ENCODE data around the gene PRC1. TPM values are rescaled to one million over a fixed set of nuclear protein-coding genes. Genes with fewer than 3 reads are reported as not detected.
"Not testable (repeated sequence)": the region's sequence is repeated elsewhere in the genome, so short reads cannot be mapped to it uniquely, and the experiment has no call there.

The PRC1 gene
- total RNA-seq, 2 experiments from 2014 or later, result 90.4 to 93.0 TPM

DNA sequence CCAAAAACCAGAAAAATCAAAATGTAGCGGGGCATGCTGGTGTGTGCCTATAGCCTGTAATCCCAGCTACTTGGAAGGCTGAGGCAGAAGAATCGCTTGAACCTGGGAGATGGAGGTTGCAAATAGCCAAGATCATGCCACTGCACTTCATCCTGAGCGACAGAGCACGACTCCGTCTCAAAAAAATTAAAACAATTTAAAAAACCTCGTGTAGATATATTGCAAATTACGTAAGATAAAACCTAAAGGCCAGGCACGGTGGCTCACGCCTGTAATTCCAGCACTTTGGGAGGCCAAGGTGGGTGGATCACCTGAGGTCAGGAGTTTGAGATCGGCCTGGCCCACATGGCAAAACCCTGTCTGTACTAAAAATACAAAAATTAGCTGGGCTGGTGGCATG lies 67.6 kb downstream of the PRC1 start:
- POLR2A ChIA-PET, result interaction anchor here (1.3 kb wide), 1 partner anchor 24 kb away, joined by 3 read pairs; the partner anchor contains the start of gene MAN2A2
- CTCF ChIA-PET, result not testable (repeated sequence)

DNA sequence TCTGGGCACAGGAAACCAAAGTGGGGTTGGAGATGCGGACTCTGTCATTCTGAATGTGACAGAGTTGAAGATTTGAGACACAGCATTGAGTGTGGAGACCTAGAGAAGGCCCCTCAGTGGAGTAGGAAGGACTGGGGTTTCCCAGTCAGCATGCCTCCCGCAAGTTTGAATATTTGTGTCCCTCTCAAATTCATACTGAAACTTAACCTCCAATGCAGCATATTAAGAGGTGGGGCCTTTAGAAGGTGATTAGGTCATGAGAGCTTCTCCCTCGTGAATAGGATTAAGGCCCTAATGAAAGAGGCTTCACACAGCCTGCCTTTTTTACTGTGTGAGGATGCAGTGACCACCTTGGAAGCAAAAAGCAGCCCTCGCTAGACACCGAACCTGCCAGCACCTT lies 70.0 kb downstream of the PRC1 start:
- ChIA-PET POLR2A (interaction anchor here (0.7 kb wide), 1 partner anchor 44 kb away, joined by 4 read pairs; no protein-coding TSS in a partner anchor), CTCF (interaction anchor here (4.7 kb wide), 1 partner anchor 7 kb away, joined by 32 read pairs; the partner anchor contains the start of gene HDDC3)

DNA sequence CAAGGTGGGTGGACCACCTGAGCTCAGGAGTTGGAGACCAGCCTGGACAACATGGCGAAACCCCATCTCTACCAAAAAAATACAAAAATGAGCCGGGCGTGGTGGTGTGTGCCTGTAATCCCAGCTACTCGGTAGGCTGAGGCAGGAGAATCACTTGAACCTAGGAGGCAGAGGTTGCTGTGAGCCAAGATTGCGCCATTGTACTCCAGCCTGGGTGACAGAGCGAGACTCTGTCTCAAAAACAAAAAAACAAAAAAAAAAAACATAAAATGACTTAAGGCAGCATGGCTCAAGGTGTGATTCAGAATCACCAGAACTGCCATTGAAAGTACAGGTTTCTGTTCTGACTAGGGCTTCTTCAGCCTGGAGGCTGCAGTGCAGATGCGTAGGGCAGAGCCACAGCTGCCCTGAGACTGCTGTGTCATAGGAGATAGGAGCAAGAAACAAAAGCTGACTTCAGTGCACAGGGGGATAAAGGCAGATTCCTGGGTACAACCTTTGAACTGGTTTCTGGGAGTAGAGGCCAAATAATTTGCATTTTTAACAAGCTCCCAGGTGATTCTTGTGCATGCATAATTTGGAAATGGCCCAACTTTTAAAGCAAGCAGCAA lies 71.5 kb downstream of the PRC1 start:
- ChIA-PET CTCF (interaction anchor here (0.6 to 4.7 kb wide), 4 partner anchors 9 to 244 kb away, joined by 3 to 32 read pairs (median 8); partner anchors contain the start of genes HDDC3 and MAN2A2), POLR2A (interaction anchor here (1.0 to 2.6 kb wide), 2 partner anchors 17 to 19 kb away, joined by 5 to 10 read pairs; partner anchors contain the start of gene MAN2A2)

DNA sequence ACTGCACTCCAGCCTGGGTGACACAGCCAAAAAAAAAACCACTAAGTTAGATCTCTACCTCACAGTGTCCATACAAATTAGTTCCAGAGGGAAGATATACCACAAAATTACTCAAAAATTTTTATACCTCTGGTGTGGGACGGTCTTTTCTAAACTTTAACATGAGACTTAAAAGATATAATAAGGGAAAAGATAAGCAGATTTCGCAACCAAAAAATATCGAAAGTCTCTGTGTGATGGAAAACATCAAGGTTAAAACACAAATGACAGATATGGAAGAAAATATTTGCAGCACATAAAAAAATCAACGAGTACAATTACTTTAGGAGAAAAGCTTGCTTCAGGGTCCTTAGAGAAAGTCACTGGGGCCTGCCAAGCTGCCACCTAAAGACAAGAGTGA lies 72.4 kb downstream of the PRC1 start:
- ChIA-PET POLR2A (interaction anchor here (2.6 kb wide), 1 partner anchor 18 kb away, joined by 10 read pairs; the partner anchor contains the start of gene MAN2A2), CTCF (interaction anchor here (1.0 to 4.7 kb wide), 3 partner anchors 10 to 20 kb away, joined by 3 to 32 read pairs (median 11); partner anchors contain the start of genes HDDC3 and MAN2A2)

DNA sequence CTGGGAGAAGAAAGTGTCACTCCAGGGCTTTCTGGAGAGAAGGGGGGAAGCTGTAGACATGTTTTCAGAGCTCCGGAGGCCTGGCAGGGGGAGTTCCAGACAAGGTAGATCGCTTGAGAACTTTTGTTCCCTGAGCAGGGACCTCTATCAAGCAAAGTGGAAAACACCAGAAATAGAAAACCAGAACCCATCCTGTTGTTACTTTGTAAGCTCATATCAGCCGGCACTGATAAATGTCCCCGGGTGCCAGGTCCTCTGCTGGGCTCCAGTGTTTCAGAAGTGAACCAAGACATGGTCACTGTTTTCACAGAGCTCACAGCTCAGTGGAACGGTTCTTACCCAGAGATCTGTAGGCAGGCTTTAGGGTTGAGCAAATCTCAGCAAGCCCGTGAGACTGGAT lies 75.5 kb downstream of the PRC1 start:
- ChIA-PET CTCF (interaction anchor here (0.8 to 2.6 kb wide), 2 partner anchors 11 to 15 kb away, joined by 3 to 15 read pairs; partner anchors contain the start of gene MAN2A2), POLR2A (no interaction called here)

DNA sequence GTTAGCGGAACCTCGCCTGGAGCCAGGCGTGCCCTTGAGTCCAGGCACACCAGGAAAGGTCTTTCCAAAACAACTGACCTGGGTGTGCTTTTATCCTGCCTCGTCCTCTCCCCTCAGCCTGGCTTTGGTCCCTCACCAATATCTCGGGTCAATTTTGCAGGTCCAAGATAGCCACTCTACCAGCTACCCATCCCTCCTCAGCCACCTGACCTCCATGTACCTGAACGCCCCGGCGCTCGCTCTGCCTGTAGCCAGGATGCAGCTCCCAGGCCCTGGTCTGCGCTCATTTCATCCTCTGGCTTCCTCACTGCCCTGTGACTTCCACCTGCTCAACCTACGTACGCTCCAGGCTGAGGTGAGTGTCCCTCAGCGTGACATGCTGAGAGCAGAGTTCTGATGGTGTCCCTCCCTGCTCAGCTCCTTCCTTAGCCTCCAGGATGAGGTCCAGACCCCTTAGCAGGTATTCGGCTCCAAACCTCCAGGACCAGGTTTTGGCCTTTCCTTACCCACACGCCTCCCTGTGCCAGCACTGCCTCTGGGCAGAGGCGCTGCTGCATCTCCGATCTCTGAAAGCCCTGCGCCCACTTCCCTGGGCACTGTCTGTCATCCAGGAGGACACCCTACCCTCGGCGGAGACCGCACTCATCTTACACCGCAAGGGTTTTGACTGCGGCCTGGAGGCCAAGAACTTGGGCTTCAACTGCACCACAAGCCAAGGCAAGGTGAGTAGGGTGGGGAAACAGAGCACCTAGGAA lies 76.1 kb downstream of the PRC1 start:
- ChIA-PET CTCF (interaction anchor here (0.8 to 2.6 kb wide), 2 partner anchors 12 to 15 kb away, joined by 3 to 15 read pairs; partner anchors contain the start of gene MAN2A2), POLR2A (interaction anchor here (0.8 kb wide), 1 partner anchor 32 kb away, joined by 3 read pairs; no protein-coding TSS in a partner anchor)

DNA sequence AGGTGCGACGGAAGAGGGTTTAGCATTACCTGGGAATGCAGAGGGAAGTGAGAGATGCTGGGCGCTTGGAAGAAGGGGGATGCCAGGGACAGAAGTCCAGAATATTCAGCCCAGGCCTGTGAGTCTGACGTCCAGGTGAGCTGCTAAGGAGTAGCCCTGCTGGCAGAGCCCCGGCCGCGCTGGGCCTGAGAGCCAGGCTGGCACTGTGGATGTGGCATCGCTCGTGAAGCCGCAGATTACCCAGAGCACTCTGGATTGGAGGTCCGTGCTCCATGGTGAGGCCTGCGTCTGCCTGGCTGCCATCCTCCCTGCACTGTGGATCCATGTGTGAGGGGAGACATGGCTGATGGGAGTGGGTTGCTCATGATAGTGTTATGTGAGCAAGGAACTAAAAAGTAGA lies 76.8 kb downstream of the PRC1 start:
- CTCF ChIA-PET, result interaction anchor here (2.6 kb wide), 1 partner anchor 14 kb away, joined by 15 read pairs; the partner anchor contains the start of gene MAN2A2

DNA sequence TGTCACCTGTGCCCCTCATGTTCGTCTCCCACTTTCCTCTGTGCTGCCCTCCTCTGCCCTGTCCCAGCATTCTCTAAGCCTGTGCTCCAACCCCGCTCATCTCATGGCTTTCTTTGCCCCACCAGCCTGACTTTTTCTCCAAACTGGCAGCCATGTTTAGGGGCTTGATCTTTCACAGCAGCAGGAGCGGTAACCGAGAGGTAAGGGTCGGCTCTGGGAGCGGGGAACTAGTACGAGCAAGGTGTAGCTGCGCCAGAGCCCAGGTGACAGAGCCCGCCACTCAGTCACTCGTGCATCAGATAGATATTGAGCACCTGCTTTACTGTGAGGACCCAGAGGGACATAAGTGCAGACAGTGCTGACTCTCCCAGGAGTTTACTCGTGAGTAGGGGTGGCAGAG lies 77.9 kb downstream of the PRC1 start:
- ChIA-PET POLR2A (interaction anchor here (1.8 kb wide), 1 partner anchor 12 kb away, joined by 7 read pairs; no protein-coding TSS in a partner anchor), CTCF (no interaction called here)

More for the DNA sequence above, 76.8 kb downstream of the PRC1 start:
- POLR2A ChIA-PET, result interaction anchor here (0.8 kb wide), 1 partner anchor 31 kb away, joined by 3 read pairs; no protein-coding TSS in a partner anchor

Other genes starting within 250 kb of the PRC1 start
- gene FURIN, start 125.9 kb downstream of the PRC1 start, total RNA-seq, result 100 to 1,000 TPM; 141 TPM
- gene FES, start 110.0 kb downstream of the PRC1 start, total RNA-seq, result 1 to 10 TPM; 3.4 to 3.5 TPM
- gene MAN2A2, start 91.2 kb downstream of the PRC1 start, total RNA-seq, result 10 to 100 TPM; 91.2 to 98.1 TPM
- 10 to 100 TPM; 40.0 to 41.3 TPM for gene HDDC3, start 62.0 kb downstream of the PRC1 start, total RNA-seq
- gene UNC45A, start 59.2 kb downstream of the PRC1 start, total RNA-seq, result 10 to 100 TPM; 75.5 to 77.1 TPM
- 10 to 100 TPM; 24.3 to 28.1 TPM for gene RCCD1, start 39.7 kb downstream of the PRC1 start, total RNA-seq
- 10 to 100 TPM; 17.5 to 21.1 TPM for gene VPS33B, start 28.1 kb upstream of the PRC1 start, total RNA-seq
- gene SV2B, start 105.7 kb upstream of the PRC1 start, total RNA-seq, result under 1 TPM; 0.04 TPM

Measured in activated CD8-positive, alpha-beta memory T cell treated with anti-CD3 and anti-CD28 coated beads for 36 hours (primary cell).